Measurements from ENCODE around the gene TEF. TPM values are rescaled to one million over a fixed set of nuclear protein-coding genes. Genes with fewer than 3 reads are reported as not detected.
A peak's percentile ranks its signal among the peaks of the same experiment; 100 is the strongest.

The TEF gene
- total RNA-seq (1 to 10 TPM; 1.8 to 3.5 TPM), polyA plus RNA-seq (5.3 TPM)

- peaks cover 0 to 4% (median 0%) of the 10 kb centered on the region in 3 donors for H3K36me3 Mint-ChIP-seq
- H3K4me1 ChIP-seq (ENCODE audit: insufficient read depth, low read length) = peaks cover 6% of the 10 kb centered on the region
- peak within 1 kb of the TSS; percentile 78 to 98 (median 96) for H3K27ac Mint-ChIP-seq
- peak within 1 kb of the TSS; percentile 75 for H3K4me3 ChIP-seq (ENCODE audit: low read length)
- H3K27ac ChIP-seq (ENCODE audit: low read depth, low read length) = peak within 1 kb of the TSS; percentile 79
- H3K36me3 ChIP-seq (ENCODE audit: insufficient read depth, low read length) = no peaks in the 10 kb centered on the region
- H3K9me3 Mint-ChIP-seq = no peaks in the 10 kb centered on the region
- no peaks in the 10 kb centered on the region for H3K27me3 Mint-ChIP-seq
- H3K9me3 ChIP-seq (ENCODE audit: low read length) = no peaks in the 10 kb centered on the region
- ChIA-PET POLR2A (interaction anchor here (0.5 to 2.0 kb wide), 17 partner anchors 22 to 1337 kb away, joined by 3 to 23 read pairs (median 5); partner anchors contain the start of genes ACO2, CCDC134, DESI1 and PHF5A), CTCF (interaction anchor here (0.6 to 1.7 kb wide), 8 partner anchors 16 to 672 kb away, joined by 3 to 6 read pairs (median 4); partner anchors contain the start of gene ZC3H7B)
- peak; percentile 97 to 99 (median 99) for DNase-seq
- peak within 1 kb of the TSS; percentile 87 to 98 (median 92) for H3K4me3 Mint-ChIP-seq
- H3K27me3 ChIP-seq (ENCODE audit: insufficient read depth, low read length, poor library complexity, severe bottlenecking) = no peaks in the 10 kb centered on the region
- H3K4me1 Mint-ChIP-seq = peaks cover 9 to 21% (median 20%) of the 10 kb centered on the region in 3 donors
These were observed at the start of gene TEF for GRCh38 chr22:41381329-41382097. Gene TEF (plus strand): TSS chr22:41381942. CDS start chr22:41382045, 103 bp downstream.

DNA sequence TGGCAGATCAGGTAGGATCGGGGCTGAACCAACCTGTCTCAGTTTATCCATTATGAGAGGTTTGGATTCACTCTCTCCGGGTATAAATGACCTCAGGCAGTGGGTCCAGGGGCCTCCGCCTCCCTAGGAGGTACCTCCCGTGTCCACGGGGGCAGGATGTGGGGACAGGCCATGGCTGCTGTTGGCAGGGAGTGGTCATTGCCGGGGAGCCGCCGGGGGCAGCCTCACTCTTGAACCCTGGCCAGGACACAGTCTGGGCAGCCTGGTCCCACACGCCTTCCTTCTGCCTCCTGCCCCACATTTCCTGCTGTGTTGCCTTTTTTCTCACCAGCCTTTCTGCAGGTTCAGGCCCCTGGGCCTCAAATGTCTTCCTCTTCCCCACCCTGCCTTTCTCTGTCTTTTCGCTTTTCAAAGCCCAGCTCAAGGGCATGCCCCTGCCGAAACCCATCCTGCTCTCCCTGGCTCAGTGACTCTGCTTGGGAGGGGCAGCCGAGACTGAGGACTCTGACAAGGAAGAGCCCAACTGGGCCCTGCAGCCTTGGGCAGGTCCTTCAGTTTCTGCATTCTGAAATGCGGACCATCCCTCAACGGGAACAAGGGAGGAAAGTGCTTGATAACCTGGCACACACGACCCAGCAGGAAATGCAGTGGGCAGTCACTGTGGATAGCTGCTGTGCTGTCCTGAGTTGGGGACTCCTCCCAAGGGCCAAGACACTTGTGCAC, 49.4 kb upstream of the TEF start:
- no peaks in the 10 kb centered on the region for H3K4me1 ChIP-seq (ENCODE audit: insufficient read depth, low read length)
- no peaks in the 10 kb centered on the region for H3K27me3 ChIP-seq (ENCODE audit: insufficient read depth, low read length, poor library complexity, severe bottlenecking)
- Mint-ChIP-seq H3K4me1 (peaks cover 0 to 4% (median 3%) of the 10 kb centered on the region in 3 donors), H3K27ac (peak overlapping the region in 1 of 8 donors; percentile 68), H3K4me3 (no peak overlapping the region), H3K27me3 (no peaks in the 10 kb centered on the region), H3K36me3 (peaks cover 0 to 73% (median 7%) of the 10 kb centered on the region in 3 donors), H3K9me3 (no peaks in the 10 kb centered on the region)
- H3K9me3 ChIP-seq (ENCODE audit: low read length) = no peaks in the 10 kb centered on the region
- peaks cover 31% of the 10 kb centered on the region for H3K36me3 ChIP-seq (ENCODE audit: insufficient read depth, low read length)
- CTCF ChIA-PET = interaction anchor here (0.6 kb wide), 1 partner anchor 337 kb away, joined by 4 read pairs; no protein-coding TSS in a partner anchor
- no peak overlapping the region for H3K27ac ChIP-seq (ENCODE audit: low read depth, low read length)
- H3K4me3 ChIP-seq (ENCODE audit: low read length) = no peak overlapping the region
- POLR2A ChIA-PET = no interaction called here
- no peak for DNase-seq

GRCh38 chr22:41333806-41334205, 47.9 kb upstream of the TEF start:
- ChIA-PET POLR2A (no interaction called here), CTCF (interaction anchor here (1.3 kb wide), 1 partner anchor 32 kb away, joined by 5 read pairs; the partner anchor contains the start of gene ZC3H7B)
- H3K27me3 ChIP-seq (ENCODE audit: insufficient read depth, low read length, poor library complexity, severe bottlenecking) = no peaks in the 10 kb centered on the region
- Mint-ChIP-seq H3K36me3 (peaks cover 0 to 66% (median 7%) of the 10 kb centered on the region in 3 donors), H3K4me1 (peaks cover 0 to 4% (median 3%) of the 10 kb centered on the region in 3 donors), H3K4me3 (no peak overlapping the region), H3K27ac (peak overlapping the region in 4 of 8 donors; percentile 3 to 76 (median 24)), H3K27me3 (no peaks in the 10 kb centered on the region), H3K9me3 (no peaks in the 10 kb centered on the region)
- H3K4me1 ChIP-seq (ENCODE audit: insufficient read depth, low read length) = no peaks in the 10 kb centered on the region
- H3K36me3 ChIP-seq (ENCODE audit: insufficient read depth, low read length) = peaks cover 23% of the 10 kb centered on the region
- no peaks in the 10 kb centered on the region for H3K9me3 ChIP-seq (ENCODE audit: low read length)
- no peak overlapping the region for H3K27ac ChIP-seq (ENCODE audit: low read depth, low read length)
- no peak overlapping the region for H3K4me3 ChIP-seq (ENCODE audit: low read length)
- DNase-seq = no peak

GRCh38 chr22:41334215-41334614, 47.5 kb upstream of the TEF start:
- H3K27ac ChIP-seq (ENCODE audit: low read depth, low read length) = no peak overlapping the region
- Mint-ChIP-seq H3K27me3 (no peaks in the 10 kb centered on the region), H3K27ac (no peak overlapping the region), H3K4me3 (no peak overlapping the region), H3K36me3 (peaks cover 0 to 67% (median 7%) of the 10 kb centered on the region in 3 donors), H3K9me3 (no peaks in the 10 kb centered on the region), H3K4me1 (peaks cover 0 to 4% (median 3%) of the 10 kb centered on the region in 3 donors)
- DNase-seq = no peak
- no peaks in the 10 kb centered on the region for H3K9me3 ChIP-seq (ENCODE audit: low read length)
- ChIA-PET POLR2A (no interaction called here), CTCF (interaction anchor here (1.3 kb wide), 1 partner anchor 33 kb away, joined by 5 read pairs; the partner anchor contains the start of gene ZC3H7B)
- H3K4me1 ChIP-seq (ENCODE audit: insufficient read depth, low read length) = no peaks in the 10 kb centered on the region
- H3K27me3 ChIP-seq (ENCODE audit: insufficient read depth, low read length, poor library complexity, severe bottlenecking) = no peaks in the 10 kb centered on the region
- H3K36me3 ChIP-seq (ENCODE audit: insufficient read depth, low read length) = peaks cover 23% of the 10 kb centered on the region
- H3K4me3 ChIP-seq (ENCODE audit: low read length) = no peak overlapping the region

GRCh38 chr22:41334951-41335635, 46.6 kb upstream of the TEF start:
- Histone ChIP-seq H3K4me3 (ENCODE audit: low read length) (no peak overlapping the region), H3K27ac (ENCODE audit: low read depth, low read length) (no peak overlapping the region), H3K36me3 (ENCODE audit: insufficient read depth, low read length) (peaks cover 21% of the 10 kb centered on the region), H3K4me1 (ENCODE audit: insufficient read depth, low read length) (no peaks in the 10 kb centered on the region), H3K27me3 (ENCODE audit: insufficient read depth, low read length, poor library complexity, severe bottlenecking) (no peaks in the 10 kb centered on the region), H3K9me3 (ENCODE audit: low read length) (no peaks in the 10 kb centered on the region)
- Mint-ChIP-seq H3K9me3 (no peaks in the 10 kb centered on the region), H3K4me3 (no peak overlapping the region), H3K27me3 (no peaks in the 10 kb centered on the region), H3K36me3 (peaks cover 0 to 67% (median 7%) of the 10 kb centered on the region in 3 donors), H3K27ac (peak overlapping the region in 3 of 8 donors; percentile 61 to 83 (median 63)), H3K4me1 (peaks cover 0 to 4% (median 3%) of the 10 kb centered on the region in 3 donors)
- no peak for DNase-seq
- ChIA-PET CTCF (no interaction called here), POLR2A (no interaction called here)

DNA sequence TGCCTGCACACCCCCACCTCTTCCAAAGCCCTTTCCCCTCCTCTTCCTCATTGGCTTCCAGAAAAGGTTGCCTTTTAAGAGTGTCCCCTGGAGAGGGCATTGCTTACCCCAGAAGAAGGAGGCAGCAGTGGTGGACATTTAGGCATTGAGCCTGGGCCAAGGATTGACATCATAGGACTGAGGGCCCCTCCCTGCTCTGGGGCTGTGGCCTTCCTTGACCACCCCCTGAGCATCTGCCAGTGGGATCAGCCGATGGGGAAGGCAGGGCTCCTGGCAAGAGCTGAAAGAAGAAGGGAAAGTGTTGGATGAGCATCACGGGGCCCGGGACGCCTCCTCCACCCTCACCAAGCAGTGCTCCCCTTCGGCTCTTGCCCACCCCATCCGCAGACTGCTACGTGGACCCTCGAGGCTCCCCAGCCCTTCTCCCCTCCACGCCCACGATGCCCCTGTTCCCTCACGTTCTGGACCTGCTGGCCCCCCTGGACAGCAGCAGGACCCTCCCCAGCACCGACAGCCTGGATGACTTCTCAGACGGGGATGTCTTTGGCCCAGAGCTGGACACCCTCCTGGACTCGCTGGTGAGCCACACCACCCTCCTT, 43.0 kb upstream of the TEF start:
- DNase-seq = no peak
- no peaks in the 10 kb centered on the region for H3K4me1 ChIP-seq (ENCODE audit: insufficient read depth, low read length)
- no peak overlapping the region for H3K27ac ChIP-seq (ENCODE audit: low read depth, low read length)
- no peaks in the 10 kb centered on the region for H3K27me3 ChIP-seq (ENCODE audit: insufficient read depth, low read length, poor library complexity, severe bottlenecking)
- CTCF ChIA-PET = no interaction called here
- peaks cover 16% of the 10 kb centered on the region for H3K36me3 ChIP-seq (ENCODE audit: insufficient read depth, low read length)
- POLR2A ChIA-PET = no interaction called here
- Mint-ChIP-seq H3K27me3 (no peaks in the 10 kb centered on the region), H3K4me1 (peaks cover 0 to 4% (median 3%) of the 10 kb centered on the region in 3 donors), H3K9me3 (no peaks in the 10 kb centered on the region), H3K27ac (no peak overlapping the region), H3K4me3 (no peak overlapping the region), H3K36me3 (peaks cover 0 to 69% (median 5%) of the 10 kb centered on the region in 3 donors)
- H3K9me3 ChIP-seq (ENCODE audit: low read length) = no peaks in the 10 kb centered on the region
- no peak overlapping the region for H3K4me3 ChIP-seq (ENCODE audit: low read length)

DNA sequence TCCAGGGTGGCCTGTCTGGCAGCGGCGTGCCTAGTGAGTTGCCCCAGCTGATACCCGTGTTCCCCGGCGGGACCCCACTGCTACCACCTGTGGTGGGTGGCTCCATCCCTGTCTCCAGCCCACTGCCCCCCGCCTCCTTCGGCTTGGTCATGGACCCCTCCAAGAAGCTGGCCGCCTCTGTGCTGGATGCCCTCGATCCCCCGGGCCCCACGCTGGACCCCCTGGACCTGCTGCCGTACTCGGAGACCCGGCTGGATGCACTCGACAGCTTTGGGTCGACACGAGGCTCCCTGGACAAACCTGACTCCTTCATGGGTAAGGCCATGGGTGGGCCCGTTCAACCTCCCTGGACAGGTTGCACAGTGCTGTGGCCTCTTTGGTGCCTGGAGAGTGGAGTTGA, 41.9 kb upstream of the TEF start:
- no peak for DNase-seq
- Histone ChIP-seq H3K27ac (ENCODE audit: low read depth, low read length) (no peak overlapping the region), H3K9me3 (ENCODE audit: low read length) (no peaks in the 10 kb centered on the region), H3K36me3 (ENCODE audit: insufficient read depth, low read length) (peaks cover 16% of the 10 kb centered on the region), H3K4me3 (ENCODE audit: low read length) (no peak overlapping the region), H3K4me1 (ENCODE audit: insufficient read depth, low read length) (no peaks in the 10 kb centered on the region), H3K27me3 (ENCODE audit: insufficient read depth, low read length, poor library complexity, severe bottlenecking) (no peaks in the 10 kb centered on the region)
- Mint-ChIP-seq H3K36me3 (peaks cover 0 to 69% (median 11%) of the 10 kb centered on the region in 3 donors), H3K27ac (no peak overlapping the region), H3K4me3 (no peak overlapping the region), H3K9me3 (no peaks in the 10 kb centered on the region), H3K27me3 (no peaks in the 10 kb centered on the region), H3K4me1 (peaks cover 0 to 4% (median 3%) of the 10 kb centered on the region in 3 donors)
- ChIA-PET CTCF (no interaction called here), POLR2A (no interaction called here)

Measured in CD8-positive, alpha-beta memory T cell (primary cell).